HFFc6 (cell line): ENCODE data around the gene ZNF692. TPM values are rescaled to one million over a fixed set of nuclear protein-coding genes. Genes with fewer than 3 reads are reported as not detected.
"Not testable (repeated sequence)": the region's sequence is repeated elsewhere in the genome, so short reads cannot be mapped to it uniquely, and the experiment has no call there.

Experiments used
- DNase-seq: peaks from one replicate; pipeline ENCODE4 v3.0.0-alpha.2; 2018
- H3K27ac Mint-ChIP-seq: 2 replicates; pipeline ENCODE4 v1.8.0; 2020; ENCODE audit warnings: mild to moderate bottlenecking, mixed read lengths
- H3K27me3 Mint-ChIP-seq: 2 replicates; pipeline ENCODE4 v1.8.0; 2021; ENCODE audit warnings: mild to moderate bottlenecking, moderate library complexity, mixed read lengths; ENCODE audit not compliant: insufficient read depth
- H3K36me3 Mint-ChIP-seq: 2 replicates; pipeline ENCODE4 v1.8.0; 2021; ENCODE audit warnings: low read depth, mixed read lengths
- H3K4me1 Mint-ChIP-seq: 2 replicates; pipeline ENCODE4 v1.8.0; 2020; ENCODE audit warnings: low read depth, mixed read lengths
- H3K4me3 Mint-ChIP-seq: 2 replicates; pipeline ENCODE4 v1.8.0; 2020; ENCODE audit warnings: mild to moderate bottlenecking, moderate library complexity, mixed read lengths
- H3K9me3 Mint-ChIP-seq: 2 replicates; pipeline ENCODE4 v1.8.0; 2020; ENCODE audit warnings: mild to moderate bottlenecking, mixed read lengths
- CTCF ChIP-seq: fragments of 200-600 bp; sonication (generic); IDR thresholded peaks from 2 replicates; pipeline ENCODE4 v1.5.0; 2021; ENCODE audit warnings: antibody characterized with exemption, mild to moderate bottlenecking
- microRNA-seq: library from miRNA; unstranded; fragments of <30 nt; microRNA quantifications from one replicate; pipeline ENCODE4, GENCODE V29; 2019
- total RNA-seq, 6 experiments: library from RNA; stranded (reverse); fragmentation: NEBNext Ultra II Directional; extraction: Animal tissue kit (Norgen Biotek cat#: 25700); gene quantifications; 2 replicates in 1 of 6; 3 replicates in 5 of 6; pipeline ENCODE4 v1.2.3, GENCODE V29; 2021

The ZNF692 gene
- total RNA-seq, 6 experiments from 2014 or later, result 18.4 to 28.9 (median 21.1) TPM

GRCh38 chr1:248804771-248805681, 53.9 kb downstream of the ZNF692 start:
- no peaks in the 10 kb centered on the region; the same call in 1 of the 2 replicates for H3K36me3 Mint-ChIP-seq
- no peak overlapping the region for H3K27ac Mint-ChIP-seq
- peaks cover 1% of the 10 kb centered on the region for H3K27me3 Mint-ChIP-seq
- no peaks in the 10 kb centered on the region for H3K4me1 Mint-ChIP-seq
- no peak overlapping the region for H3K4me3 Mint-ChIP-seq
- no peak for DNase-seq
- H3K9me3 Mint-ChIP-seq, result no peaks in the 10 kb centered on the region
- no peak for TF ChIP-seq CTCF

DNA sequence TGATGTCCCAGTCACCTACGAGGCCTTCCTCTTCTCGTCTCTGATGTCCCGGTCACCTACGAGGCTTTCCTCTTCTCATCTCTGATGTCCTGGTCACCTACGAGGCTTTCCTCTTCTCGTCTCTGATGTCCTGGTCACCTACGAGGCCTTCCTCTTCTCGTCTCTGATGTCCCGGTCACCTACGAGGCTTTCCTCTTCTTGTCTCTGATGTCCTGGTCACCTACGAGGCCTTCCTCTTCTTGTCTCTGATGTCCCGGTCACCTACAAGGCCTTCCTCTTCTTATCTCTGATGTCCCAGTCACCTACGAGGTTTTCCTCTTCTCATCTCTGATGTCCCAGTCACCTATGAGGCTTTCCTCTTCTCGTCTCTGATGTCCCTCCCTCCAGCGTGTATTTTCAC, 55.4 kb downstream of the ZNF692 start:
- H3K4me3 Mint-ChIP-seq, H3K27me3 Mint-ChIP-seq, H3K9me3 Mint-ChIP-seq, H3K4me1 Mint-ChIP-seq, DNase-seq, H3K27ac Mint-ChIP-seq, H3K36me3 Mint-ChIP-seq: not testable (repeated sequence)

DNA sequence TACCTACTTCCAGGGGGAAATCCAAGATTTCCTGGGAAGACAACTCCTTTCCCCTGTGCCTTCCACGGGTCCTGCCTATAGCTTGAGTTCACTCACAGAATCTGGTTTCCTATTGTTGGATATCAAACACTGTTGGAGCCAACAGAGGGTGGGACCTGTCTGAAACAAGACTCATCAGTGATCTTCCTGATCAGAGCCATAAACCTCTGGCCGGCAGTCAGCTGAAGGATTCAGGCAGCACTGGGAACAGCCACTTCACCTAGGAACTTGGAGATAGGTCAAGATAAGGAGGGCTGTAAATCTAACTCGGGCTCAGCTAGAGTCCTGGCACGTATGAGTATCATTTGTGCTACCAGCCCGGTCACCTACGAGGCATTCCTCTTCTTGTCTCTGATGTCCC, 56.4 kb downstream of the ZNF692 start:
- Mint-ChIP-seq H3K27me3 (peaks cover 4% of the 10 kb centered on the region; the same call in 1 of the 2 replicates), H3K4me3 (no peak overlapping the region), H3K4me1 (no peaks in the 10 kb centered on the region), H3K36me3 (no peaks in the 10 kb centered on the region), H3K27ac (no peak overlapping the region), H3K9me3 (no peaks in the 10 kb centered on the region)
- TF ChIP-seq CTCF, result no peak
- DNase-seq, result no peak

DNA sequence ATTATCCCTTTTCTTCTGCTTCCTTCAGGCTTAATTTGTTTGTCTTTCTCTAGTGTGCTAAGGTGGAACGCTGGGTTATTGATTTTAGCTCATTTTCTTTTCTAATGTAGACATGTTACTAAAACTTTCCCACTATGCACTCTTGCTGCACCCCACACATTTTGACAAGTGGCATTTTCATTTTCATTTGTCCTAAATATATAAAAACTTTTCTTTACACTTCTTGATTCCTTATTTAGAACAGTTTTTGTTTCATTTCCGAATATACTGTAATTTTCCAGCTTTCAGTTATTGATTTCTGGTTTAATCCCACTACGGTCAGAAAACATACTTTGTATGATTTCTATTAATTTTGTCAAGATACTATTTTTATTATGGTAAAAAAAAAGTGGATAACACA, 58.4 kb downstream of the ZNF692 start:
- no peak for DNase-seq
- Mint-ChIP-seq H3K36me3 (no peaks in the 10 kb centered on the region), H3K4me3 (no peak overlapping the region), H3K27ac (no peak overlapping the region), H3K27me3 (peaks cover 4% of the 10 kb centered on the region), H3K9me3 (no peaks in the 10 kb centered on the region), H3K4me1 (no peaks in the 10 kb centered on the region)
- TF ChIP-seq CTCF, result no peak

Small RNAs within 50 kb of the gene (microRNA-seq; reads per million reads assigned to microRNA genes)
- gene MIR3124, result 3.1 reads per million

Other genes with a start within 250 kb of the ZNF692 start
- gene OR2T11, start 224.0 kb downstream of the ZNF692 start, total RNA-seq, result not detected
- not detected for gene OR2T35, start 213.8 kb downstream of the ZNF692 start, total RNA-seq
- gene OR2T27, start 203.6 kb downstream of the ZNF692 start, total RNA-seq, result not detected
- not detected for gene OR14I1, start 156.3 kb downstream of the ZNF692 start, total RNA-seq
- gene LYPD8, start 103.3 kb downstream of the ZNF692 start, total RNA-seq, result under 1 TPM in 4 of 6 experiments, not detected in 2; 0.14 to 0.58 (median 0.25) TPM
- gene SH3BP5L, start 33.2 kb downstream of the ZNF692 start, total RNA-seq, result 10 to 100 TPM; 29.8 to 42.1 (median 32.2) TPM
- gene ZNF672, start 20.9 kb downstream of the ZNF692 start, total RNA-seq, result 10 to 100 TPM; 13.8 to 20.8 (median 17.6) TPM
- gene PGBD2, start 47.1 kb upstream of the ZNF692 start, total RNA-seq, result 1 to 10 TPM; 3.4 to 4.7 (median 3.6) TPM